ENCODE measurements around the gene CTCFL.

Gene CTCFL

GRCh38 chr20:57450419-57450818 lies 74.5 kb downstream of the CTCFL start:
- H3K4me1 ChIP-seq (ENCODE audit: control insufficient read depth, insufficient read depth, low read length), result peaks cover 2% of the 10 kb centered on the region

GRCh38 chr20:57449398-57450354 lies 75.3 kb downstream of the CTCFL start:
- Histone ChIP-seq H3K9me3 (ENCODE audit: control insufficient read depth, insufficient read depth, low read length) (no peaks in the 10 kb centered on the region), H3K4me3 (ENCODE audit: low read depth, low read length) (no peak overlapping the region), H3K36me3 (ENCODE audit: control insufficient read depth, insufficient read depth, low read length) (no peaks in the 10 kb centered on the region), H3K4me1 (ENCODE audit: control insufficient read depth, insufficient read depth, low read length) (no peaks in the 10 kb centered on the region), H3K9ac (ENCODE audit: low read depth, low read length) (no peak overlapping the region), H3K27me3 (ENCODE audit: control insufficient read depth, insufficient read depth, low read length) (no peaks in the 10 kb centered on the region)

More at GRCh38 chr20:57450419-57450818, 74.5 kb downstream of the CTCFL start:
- no peaks in the 10 kb centered on the region for H3K9me3 ChIP-seq (ENCODE audit: control insufficient read depth, insufficient read depth, low read length)
- no peaks in the 10 kb centered on the region for H3K27me3 ChIP-seq (ENCODE audit: control insufficient read depth, insufficient read depth, low read length)
- H3K9ac ChIP-seq (ENCODE audit: low read depth, low read length), result no peak overlapping the region
- H3K4me3 ChIP-seq (ENCODE audit: low read depth, low read length), result no peak overlapping the region
- no peaks in the 10 kb centered on the region for H3K36me3 ChIP-seq (ENCODE audit: control insufficient read depth, insufficient read depth, low read length)

- no peaks in the 10 kb centered on the region for H3K27me3 ChIP-seq (ENCODE audit: control insufficient read depth, insufficient read depth, low read length)
- H3K9me3 ChIP-seq (ENCODE audit: control insufficient read depth, insufficient read depth, low read length), result no peaks in the 10 kb centered on the region
- H3K36me3 ChIP-seq (ENCODE audit: control insufficient read depth, insufficient read depth, low read length), result no peaks in the 10 kb centered on the region
- no peak overlapping the region for H3K4me3 ChIP-seq (ENCODE audit: low read depth, low read length)
- H3K4me1 ChIP-seq (ENCODE audit: control insufficient read depth, insufficient read depth, low read length), result no peaks in the 10 kb centered on the region
- H3K9ac ChIP-seq (ENCODE audit: low read depth, low read length), result no peak overlapping the region
Observed at GRCh38 chr20:57448764-57449354, 76.1 kb downstream of the CTCFL start.
